CD14-positive monocyte (primary cell): ENCODE data around the gene WASHC4. TPM values are rescaled to one million over a fixed set of nuclear protein-coding genes. Genes with fewer than 3 reads are reported as not detected.

Experiments used
- DNase-seq, 3 donors: peaks; one replicate each; pipeline ENCODE4 v3.0.0-alpha.2; 2011 to 2022
- H2AFZ ChIP-seq: 2 replicates; pipeline ENCODE4 v1.6.0; 2012; ENCODE audit warnings: mild to moderate bottlenecking, low read depth, low read length, inconsistent platforms; ENCODE audit not compliant: insufficient read depth, poor library complexity, severe bottlenecking
- H3K27ac ChIP-seq, 2 donors: 1 replicate in 1 of 2; 2 replicates in 1 of 2; pipeline ENCODE4 v1.5.1; 2012 to 2013; ENCODE audit warnings: low read length in 2 of 2, control low read depth in 1 of 2, inconsistent platforms in 1 of 2, low read depth in 1 of 2, mild to moderate bottlenecking in 1 of 2
- H3K27me3 ChIP-seq, 2 donors: one replicate each; pipeline versions ENCODE4 v1.6.0 to v1.6.1; 2011 to 2013; ENCODE audit warnings: low read length in 2 of 2; ENCODE audit not compliant: control insufficient read depth in 2 of 2, insufficient read depth in 2 of 2
- H3K36me3 ChIP-seq, 2 donors: replicated peaks in 1 of 2; 1 replicate in 1 of 2; 2 replicates in 1 of 2; pipeline versions ENCODE4 v1.5.1 to v1.6.1; 2012 to 2013; ENCODE audit warnings: low read length in 2 of 2, control low read depth in 1 of 2, inconsistent platforms in 1 of 2, mild to moderate bottlenecking in 1 of 2; ENCODE audit not compliant: insufficient read depth in 2 of 2, control insufficient read depth in 1 of 2
- H3K4me1 ChIP-seq, 2 donors: 1 replicate in 1 of 2; 2 replicates in 1 of 2; pipeline versions ENCODE4 v1.5.1 to v1.6.1; 2012 to 2013; ENCODE audit warnings: low read length in 2 of 2, control low read depth in 1 of 2, inconsistent platforms in 1 of 2, mild to moderate bottlenecking in 1 of 2, moderate library complexity in 1 of 2; ENCODE audit not compliant: insufficient read depth in 2 of 2, control insufficient read depth in 1 of 2
- H3K4me2 ChIP-seq: replicated peaks from 2 replicates; pipeline ENCODE3; 2012; ENCODE audit warnings: low read length, moderate library complexity, mild to moderate bottlenecking; ENCODE audit not compliant: poor library complexity, severe bottlenecking; ENCODE audit errors: extremely low read depth
- H3K4me3 ChIP-seq, 3 experiments: fragments of 200-600 bp in 1 of 3; sonication (generic) in 1 of 3; replicated peaks in 1 of 3; 1 replicate in 2 of 3; 2 replicates in 1 of 3; pipeline ENCODE4 v1.5.1; 2011 to 2013; ENCODE audit warnings: low read length in 3 of 3, mild to moderate bottlenecking in 3 of 3, control low read depth in 2 of 3, low read depth in 2 of 3, inconsistent platforms in 1 of 3, moderate library complexity in 1 of 3
- H3K79me2 ChIP-seq: 2 replicates; pipeline ENCODE4 v1.6.0; 2012; ENCODE audit warnings: mild to moderate bottlenecking, control low read depth, inconsistent platforms, low read length, moderate library complexity; ENCODE audit not compliant: insufficient read depth
- H3K9ac ChIP-seq: 2 replicates; pipeline ENCODE4 v1.6.0; 2017; ENCODE audit warnings: low read length, mild to moderate bottlenecking; ENCODE audit not compliant: insufficient read depth, poor library complexity, severe bottlenecking
- H3K9me3 ChIP-seq, 2 donors: replicated peaks in 1 of 2; 1 replicate in 1 of 2; 2 replicates in 1 of 2; pipeline versions ENCODE4 v1.5.1 to v1.6.1; 2012 to 2013; ENCODE audit warnings: low read length in 2 of 2, control low read depth in 1 of 2; ENCODE audit not compliant: control insufficient read depth in 1 of 2, insufficient read depth in 1 of 2
- H4K20me1 ChIP-seq: 2 replicates; pipeline ENCODE4 v1.6.0; 2012; ENCODE audit warnings: mild to moderate bottlenecking, low read length, control low read depth, moderate library complexity; ENCODE audit not compliant: insufficient read depth
- H3K27ac Mint-ChIP-seq, 7 donors: one replicate each; pipeline ENCODE4 v1.8.0; 2020; ENCODE audit warnings: mild to moderate bottlenecking in 7 of 7, mixed read lengths in 7 of 7, moderate library complexity in 6 of 7, inconsistent platforms in 2 of 7
- H3K27me3 Mint-ChIP-seq, 3 donors: one replicate each; pipeline ENCODE4 v1.8.0; 2021 to 2022; ENCODE audit warnings: low read depth in 3 of 3, mild to moderate bottlenecking in 3 of 3, mixed read lengths in 3 of 3, moderate library complexity in 3 of 3, inconsistent platforms in 1 of 3
- H3K36me3 Mint-ChIP-seq, 2 donors: one replicate each; pipeline ENCODE4 v1.8.0; 2020; ENCODE audit warnings: mixed read lengths in 2 of 2, inconsistent platforms in 1 of 2, mild to moderate bottlenecking in 1 of 2
- H3K4me1 Mint-ChIP-seq: one replicate; pipeline ENCODE4 v1.8.0; 2020; ENCODE audit warnings: mild to moderate bottlenecking, mixed read lengths
- H3K4me3 Mint-ChIP-seq, 2 donors: one replicate each; pipeline ENCODE4 v1.8.0; 2020; ENCODE audit warnings: mild to moderate bottlenecking in 2 of 2, mixed read lengths in 2 of 2, moderate library complexity in 1 of 2
- H3K9me3 Mint-ChIP-seq, 7 donors: one replicate each; pipeline ENCODE4 v1.8.0; 2020 to 2022; ENCODE audit warnings: mixed read lengths in 7 of 7, mild to moderate bottlenecking in 6 of 7, moderate library complexity in 6 of 7, inconsistent platforms in 2 of 7
- WGBS: methylation state at CpG from one replicate; pipeline ENCODE4 v1.1.5; 2013; ENCODE audit warnings: missing lambda C conversion rate; ENCODE audit not compliant: insufficient coverage; 5-methylcytosine and 5-hydroxymethylcytosine counted together
- intact Hi-C, 2 donors: fragments of 100-400 bp; cut with micrococcal nuclease; formaldehyde crosslinking; loops; one replicate each; pipeline versions ENCODE4 v1.15.0 to v1.15.1; 2023
- polyA plus RNA-seq, 3 donors: library from polyadenylated mRNA; depleted of rRNA in 1 of 3; unstranded in 2 of 3; stranded (reverse) in 1 of 3; fragments of 300-500 nt in 2 of 3; fragments of >200 nt in 1 of 3; fragmentation: Illumina TruSeq in 2 of 3; gene quantifications; 1 replicate in 2 of 3; 2 replicates in 1 of 3; pipeline ENCODE4 v1.2.3, GENCODE V29; 2012 to 2021
- TF ChIP-seq, protein P1 (sequence below): fragments of 200-600 bp; IDR thresholded peaks from one replicate; pipeline ENCODE4 v1.8.0; 2022; ENCODE audit warnings: antibody characterized with exemption, mild to moderate bottlenecking

The WASHC4 gene
- polyA plus RNA-seq, 3 donors: 62.6 to 95.3 (median 69.0) TPM

DNA sequence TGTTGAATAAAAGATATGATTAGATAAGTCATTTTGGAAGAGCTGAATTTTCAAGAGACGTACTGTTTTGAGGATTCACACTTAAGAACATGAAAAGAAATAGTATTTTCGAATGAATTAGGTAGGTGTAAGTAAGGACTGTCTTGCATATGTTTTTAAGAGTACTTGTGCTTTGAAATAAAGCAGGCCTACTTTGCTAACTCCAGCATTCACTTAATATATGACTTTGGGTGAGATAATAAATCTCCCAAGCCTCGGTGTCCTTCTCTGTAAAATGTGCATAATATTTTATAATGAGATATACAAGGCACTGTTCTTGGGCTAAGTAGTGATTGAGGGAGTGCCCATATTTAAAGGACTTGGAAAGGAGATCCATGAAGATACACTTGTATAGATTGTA is 54.6 kb downstream of the WASHC4 start:
- H4K20me1 ChIP-seq: peaks cover 98% of the 10 kb centered on the region
- TF ChIP-seq, protein P1, sequence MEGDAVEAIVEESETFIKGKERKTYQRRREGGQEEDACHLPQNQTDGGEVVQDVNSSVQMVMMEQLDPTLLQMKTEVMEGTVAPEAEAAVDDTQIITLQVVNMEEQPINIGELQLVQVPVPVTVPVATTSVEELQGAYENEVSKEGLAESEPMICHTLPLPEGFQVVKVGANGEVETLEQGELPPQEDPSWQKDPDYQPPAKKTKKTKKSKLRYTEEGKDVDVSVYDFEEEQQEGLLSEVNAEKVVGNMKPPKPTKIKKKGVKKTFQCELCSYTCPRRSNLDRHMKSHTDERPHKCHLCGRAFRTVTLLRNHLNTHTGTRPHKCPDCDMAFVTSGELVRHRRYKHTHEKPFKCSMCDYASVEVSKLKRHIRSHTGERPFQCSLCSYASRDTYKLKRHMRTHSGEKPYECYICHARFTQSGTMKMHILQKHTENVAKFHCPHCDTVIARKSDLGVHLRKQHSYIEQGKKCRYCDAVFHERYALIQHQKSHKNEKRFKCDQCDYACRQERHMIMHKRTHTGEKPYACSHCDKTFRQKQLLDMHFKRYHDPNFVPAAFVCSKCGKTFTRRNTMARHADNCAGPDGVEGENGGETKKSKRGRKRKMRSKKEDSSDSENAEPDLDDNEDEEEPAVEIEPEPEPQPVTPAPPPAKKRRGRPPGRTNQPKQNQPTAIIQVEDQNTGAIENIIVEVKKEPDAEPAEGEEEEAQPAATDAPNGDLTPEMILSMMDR: no peak
- intact Hi-C loops: no loop called here
- H3K4me3 ChIP-seq: no peak overlapping the region
- H3K27me3 ChIP-seq: no peaks in the 10 kb centered on the region
- no peak overlapping the region for H3K4me3 Mint-ChIP-seq
- H3K27me3 Mint-ChIP-seq: no peaks in the 10 kb centered on the region
- DNase-seq: no peak
- no peaks in the 10 kb centered on the region for H3K4me1 Mint-ChIP-seq
- no peak overlapping the region for H2AFZ ChIP-seq
- no peak overlapping the region for H3K27ac Mint-ChIP-seq
- H3K9me3 ChIP-seq: no peaks in the 10 kb centered on the region
- H3K27ac ChIP-seq: no peak overlapping the region
- H3K79me2 ChIP-seq: peaks cover 4% of the 10 kb centered on the region
- WGBS: 90% methylated on average over 2 of the region's 3 CpGs
- no peak overlapping the region for H3K4me2 ChIP-seq
- H3K36me3 Mint-ChIP-seq: peaks cover 76 to 81% of the 10 kb centered on the region in 2 donors
- no peak overlapping the region for H3K9ac ChIP-seq
- H3K9me3 Mint-ChIP-seq: no peaks in the 10 kb centered on the region
- H3K36me3 ChIP-seq: peaks cover 100% of the 10 kb centered on the region in 2 donors
- H3K4me1 ChIP-seq: no peaks in the 10 kb centered on the region

DNA sequence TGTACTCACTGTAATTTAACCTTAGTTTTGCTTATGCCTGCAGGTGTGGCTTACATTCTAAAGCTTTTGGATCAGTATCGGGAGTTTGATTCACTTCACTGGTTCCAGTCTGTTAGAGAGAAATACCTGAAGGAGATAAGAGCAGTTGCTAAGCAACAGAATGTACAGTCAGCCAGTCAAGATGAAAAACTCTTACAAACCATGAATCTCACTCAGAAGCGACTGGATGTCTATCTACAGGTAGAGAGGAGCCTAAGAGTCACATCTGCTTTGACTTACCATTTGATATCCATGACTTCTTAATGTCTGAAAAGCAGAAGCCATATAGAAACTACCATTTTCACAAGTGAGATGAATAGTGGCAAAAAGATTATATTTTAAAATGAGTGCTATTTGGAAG is 56.5 kb downstream of the WASHC4 start:
- H3K27ac Mint-ChIP-seq: no peak overlapping the region
- no peaks in the 10 kb centered on the region for H3K27me3 ChIP-seq
- peaks cover 4% of the 10 kb centered on the region for H3K79me2 ChIP-seq
- no peak overlapping the region for H2AFZ ChIP-seq
- no peaks in the 10 kb centered on the region for H3K9me3 Mint-ChIP-seq
- no peak for DNase-seq
- no peak overlapping the region for H3K4me3 ChIP-seq
- H3K9ac ChIP-seq: no peak overlapping the region
- TF ChIP-seq, protein P1: no peak
- H3K27ac ChIP-seq: no peak overlapping the region
- H3K36me3 ChIP-seq: peaks cover 100% of the 10 kb centered on the region in 2 donors
- no peaks in the 10 kb centered on the region for H3K27me3 Mint-ChIP-seq
- no peak overlapping the region for H3K4me2 ChIP-seq
- H3K9me3 ChIP-seq: no peaks in the 10 kb centered on the region
- no peak overlapping the region for H3K4me3 Mint-ChIP-seq
- no peaks in the 10 kb centered on the region for H3K4me1 ChIP-seq
- peaks cover 66 to 73% of the 10 kb centered on the region in 2 donors for H3K36me3 Mint-ChIP-seq
- H3K4me1 Mint-ChIP-seq: no peaks in the 10 kb centered on the region
- 100% methylated on average over 1 of the region's 2 CpGs for WGBS
- intact Hi-C loops: no loop called here
- peaks cover 98% of the 10 kb centered on the region for H4K20me1 ChIP-seq
